Activated T-helper 2 cell treated with anti-CD3 and anti-CD28 coated beads, Interferon-gamma antibody, Interleukin-2, Interleukin-4, amounts not matched to agents 10 μg/mL and 5 μg/mL and 100 μg/mL, durations not matched to agents 14 hours and 24 hours and 36 hours (primary cell): ENCODE measurements around the gene CCDC70. TPM values are rescaled to one million over a fixed set of nuclear protein-coding genes. Genes with fewer than 3 reads are reported as not detected.

Experiments
- DNase-seq: peaks from one replicate; pipeline ENCODE4 v3.0.0; 2021; ENCODE audit warnings: low spot score
- H3K27ac Mint-ChIP-seq: one replicate; pipeline ENCODE4 v1.8.0; 2021; ENCODE audit warnings: mixed read lengths
- H3K27me3 Mint-ChIP-seq: one replicate; pipeline ENCODE4 v1.8.0; 2021; ENCODE audit warnings: low read depth, mixed read lengths
- H3K36me3 Mint-ChIP-seq: one replicate; pipeline ENCODE4 v1.8.0; 2021; ENCODE audit warnings: low read depth, mixed read lengths
- H3K4me1 Mint-ChIP-seq: one replicate; pipeline ENCODE4 v1.8.0; 2021; ENCODE audit warnings: low read depth, mixed read lengths
- H3K4me3 Mint-ChIP-seq: one replicate; pipeline ENCODE4 v1.8.0; 2021; ENCODE audit warnings: low read depth, mild to moderate bottlenecking, moderate library complexity, mixed read lengths
- H3K9me3 Mint-ChIP-seq: one replicate; pipeline ENCODE4 v1.8.0; 2021; ENCODE audit warnings: mixed read lengths
- intact Hi-C: fragments of 100-400 bp; cut with micrococcal nuclease; formaldehyde crosslinking; loops from one replicate; pipeline ENCODE4 v1.15.1; 2023
- total RNA-seq: library from RNA; stranded (reverse); gene quantifications from 2 replicates; pipeline ENCODE4 v1.2.3, GENCODE V29; 2022

The CCDC70 gene
- total RNA-seq, 1 donor from 2014 or later: not detected

GRCh38 chr13:51849145-51850101 lies 12.3 kb upstream of the CCDC70 start:
- Mint-ChIP-seq H3K4me3 (no peak overlapping the region), H3K27ac (no peak overlapping the region), H3K9me3 (no peaks in the 10 kb centered on the region), H3K4me1 (peaks cover 10% of the 10 kb centered on the region), H3K36me3 (no peaks in the 10 kb centered on the region), H3K27me3 (peaks cover 21% of the 10 kb centered on the region)
- DNase-seq: no peak
- intact Hi-C loops: loop anchor here (5.0 kb wide), 2 partner anchors 37 to 278 kb away; partner anchors contain the start of gene NEK5

GRCh38 chr13:51856027-51856736 lies 5.6 kb upstream of the CCDC70 start:
- Mint-ChIP-seq H3K27ac (no peak overlapping the region), H3K36me3 (no peaks in the 10 kb centered on the region), H3K4me1 (peaks cover 2% of the 10 kb centered on the region), H3K27me3 (peaks cover 36% of the 10 kb centered on the region), H3K4me3 (no peak overlapping the region), H3K9me3 (no peaks in the 10 kb centered on the region)
- intact Hi-C loops: no loop called here
- DNase-seq: no peak

GRCh38 chr13:51856998-51857397 lies 4.8 kb upstream of the CCDC70 start:
- H3K27me3 Mint-ChIP-seq: peaks cover 37% of the 10 kb centered on the region
- H3K4me1 Mint-ChIP-seq: peaks cover 10% of the 10 kb centered on the region
- H3K4me3 Mint-ChIP-seq: no peak overlapping the region
- no peak overlapping the region for H3K27ac Mint-ChIP-seq
- H3K36me3 Mint-ChIP-seq: no peaks in the 10 kb centered on the region
- H3K9me3 Mint-ChIP-seq: no peaks in the 10 kb centered on the region
- intact Hi-C loops: no loop called here
- DNase-seq: no peak

- H3K27me3 Mint-ChIP-seq: peaks cover 37% of the 10 kb centered on the region
Observed at GRCh38 chr13:51858433-51859247, 3.1 kb upstream of the CCDC70 start.

GRCh38 chr13:51862957-51863356 lies 1.2 kb downstream of the CCDC70 start:
- peaks cover 11% of the 10 kb centered on the region for H3K27me3 Mint-ChIP-seq
- H3K9me3 Mint-ChIP-seq: no peaks in the 10 kb centered on the region
- H3K4me1 Mint-ChIP-seq: peaks cover 10% of the 10 kb centered on the region
- H3K27ac Mint-ChIP-seq: no peak overlapping the region
- intact Hi-C loops: no loop called here
- H3K36me3 Mint-ChIP-seq: no peaks in the 10 kb centered on the region
- no peak for DNase-seq
- no peak overlapping the region for H3K4me3 Mint-ChIP-seq

More at GRCh38 chr13:51858433-51859247, 3.1 kb upstream of the CCDC70 start:
- DNase-seq: no peak
- Mint-ChIP-seq H3K4me1 (peaks cover 10% of the 10 kb centered on the region), H3K36me3 (no peaks in the 10 kb centered on the region), H3K27ac (no peak overlapping the region), H3K4me3 (no peak overlapping the region), H3K9me3 (no peaks in the 10 kb centered on the region)
- intact Hi-C loops: no loop called here

- Mint-ChIP-seq H3K9me3 (no peaks in the 10 kb centered on the region), H3K27ac (no peak overlapping the region), H3K4me3 (no peak overlapping the region), H3K27me3 (peaks cover 16% of the 10 kb centered on the region), H3K36me3 (no peaks in the 10 kb centered on the region), H3K4me1 (peaks cover 10% of the 10 kb centered on the region)
- intact Hi-C loops: no loop called here
- DNase-seq: no peak
Observed at GRCh38 chr13:51865838-51866237, 4.1 kb downstream of the CCDC70 start.

- intact Hi-C loops: no loop called here
Observed at GRCh38 chr13:51867062-51867461, 5.3 kb downstream of the CCDC70 start.

GRCh38 chr13:51869916-51870315 lies 8.1 kb downstream of the CCDC70 start:
- Mint-ChIP-seq H3K4me3 (no peak overlapping the region), H3K36me3 (no peaks in the 10 kb centered on the region), H3K27ac (no peak overlapping the region), H3K4me1 (no peaks in the 10 kb centered on the region), H3K27me3 (peaks cover 20% of the 10 kb centered on the region), H3K9me3 (no peaks in the 10 kb centered on the region)
- intact Hi-C loops: no loop called here
- no peak for DNase-seq

More at GRCh38 chr13:51867062-51867461, 5.3 kb downstream of the CCDC70 start:
- no peaks in the 10 kb centered on the region for H3K4me1 Mint-ChIP-seq
- H3K4me3 Mint-ChIP-seq: no peak overlapping the region
- H3K9me3 Mint-ChIP-seq: no peaks in the 10 kb centered on the region
- no peak overlapping the region for H3K27ac Mint-ChIP-seq
- H3K27me3 Mint-ChIP-seq: peaks cover 11% of the 10 kb centered on the region
- no peaks in the 10 kb centered on the region for H3K36me3 Mint-ChIP-seq
- no peak for DNase-seq

- Mint-ChIP-seq H3K27me3 (peaks cover 20% of the 10 kb centered on the region), H3K9me3 (no peaks in the 10 kb centered on the region), H3K4me3 (no peak overlapping the region), H3K27ac (no peak overlapping the region), H3K36me3 (no peaks in the 10 kb centered on the region), H3K4me1 (no peaks in the 10 kb centered on the region)
- intact Hi-C loops: no loop called here
- DNase-seq: no peak
Observed at GRCh38 chr13:51870616-51871015, 8.8 kb downstream of the CCDC70 start.

- Mint-ChIP-seq H3K4me1 (no peaks in the 10 kb centered on the region), H3K4me3 (no peak overlapping the region), H3K27me3 (peaks cover 24% of the 10 kb centered on the region), H3K27ac (no peak overlapping the region), H3K36me3 (no peaks in the 10 kb centered on the region), H3K9me3 (no peaks in the 10 kb centered on the region)
- no peak for DNase-seq
- intact Hi-C loops: no loop called here
Observed at GRCh38 chr13:51873117-51873798, 11.5 kb downstream of the CCDC70 start.

- Mint-ChIP-seq H3K27ac (no peak overlapping the region), H3K4me3 (no peak overlapping the region), H3K36me3 (no peaks in the 10 kb centered on the region), H3K27me3 (peaks cover 19% of the 10 kb centered on the region), H3K9me3 (no peaks in the 10 kb centered on the region), H3K4me1 (no peaks in the 10 kb centered on the region)
- intact Hi-C loops: no loop called here
- DNase-seq: no peak
Observed at GRCh38 chr13:51873837-51874236, 12.1 kb downstream of the CCDC70 start.

- H3K27me3 Mint-ChIP-seq: peaks cover 16% of the 10 kb centered on the region
- no peaks in the 10 kb centered on the region for H3K4me1 Mint-ChIP-seq
- no peak overlapping the region for H3K4me3 Mint-ChIP-seq
- no peaks in the 10 kb centered on the region for H3K36me3 Mint-ChIP-seq
- DNase-seq: no peak
- H3K9me3 Mint-ChIP-seq: no peaks in the 10 kb centered on the region
- H3K27ac Mint-ChIP-seq: no peak overlapping the region
- intact Hi-C loops: no loop called here
Observed at GRCh38 chr13:51874651-51875050, 12.9 kb downstream of the CCDC70 start.
